ENCODE measurements around the gene PCDHA8.
A peak's percentile ranks its signal among the peaks of the same experiment; 100 is the strongest.
"Not testable (repeated sequence)": the region's sequence is repeated elsewhere in the genome, so short reads cannot be mapped to it uniquely, and the experiment has no call there.

PCDHA8 gene

DNA sequence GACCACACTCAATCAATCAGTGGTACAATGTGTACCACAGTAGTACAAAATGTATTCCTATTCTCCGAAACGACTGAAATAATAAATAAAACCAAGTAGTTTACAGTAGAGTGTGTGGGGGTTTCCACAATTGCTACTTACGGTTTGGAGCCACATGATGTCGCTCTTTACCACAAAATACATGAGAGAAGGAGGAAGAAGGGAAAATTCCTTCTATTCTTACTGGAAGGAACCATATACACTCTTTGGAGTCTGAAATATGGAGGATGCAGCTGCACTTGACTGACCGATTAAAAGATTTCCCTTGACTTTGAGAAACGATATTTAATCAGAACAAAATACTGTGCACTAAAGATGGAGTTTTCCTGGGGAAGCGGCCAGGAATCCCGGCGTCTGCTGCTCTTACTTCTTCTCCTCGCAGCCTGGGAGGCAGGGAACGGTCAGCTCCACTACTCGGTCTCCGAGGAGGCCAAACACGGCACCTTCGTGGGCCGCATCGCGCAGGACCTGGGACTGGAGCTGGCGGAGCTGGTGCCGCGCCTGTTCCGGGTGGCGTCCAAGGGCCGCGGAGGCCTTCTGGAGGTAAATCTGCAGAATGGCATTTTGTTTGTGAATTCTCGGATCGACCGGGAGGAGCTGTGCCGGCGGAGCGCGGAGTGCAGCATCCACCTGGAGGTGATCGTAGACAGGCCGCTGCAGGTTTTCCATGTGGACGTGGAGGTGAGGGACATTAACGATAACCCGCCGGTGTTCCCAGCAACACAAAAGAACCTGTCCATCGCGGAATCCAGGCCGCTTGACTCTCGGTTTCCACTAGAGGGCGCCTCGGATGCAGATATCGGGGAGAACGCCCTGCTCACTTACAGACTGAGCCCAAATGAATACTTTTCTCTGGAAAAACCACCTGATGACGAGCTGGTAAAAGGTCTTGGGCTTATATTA, 33.9 kb upstream of the PCDHA8 start, which contains the start of gene PCDHA4:
Gene PCDHA4, plus strand, starts transcription at position 235 of the 942 bp plus-strand sequence.
- no peaks in the 10 kb centered on the region for H3K4me1 ChIP-seq (ENCODE audit: insufficient read depth, low read length, severe bottlenecking)
- no peak within 1 kb of the TSS for H3K4me3 ChIP-seq (ENCODE audit: low read depth, low read length, poor library complexity, severe bottlenecking)
- no peak within 1 kb of the TSS for H3K9ac ChIP-seq (ENCODE audit: low read length)
- no peaks in the 10 kb centered on the region for H3K9me3 ChIP-seq (ENCODE audit: low read length)
- no peaks in the 10 kb centered on the region for H3F3A ChIP-seq (ENCODE audit: insufficient read depth, low read length)
- H4K20me1 ChIP-seq (ENCODE audit: insufficient read depth, low read length), result no peaks in the 10 kb centered on the region
- no peaks in the 10 kb centered on the region for H3K27me3 ChIP-seq (ENCODE audit: insufficient read depth, low read length)
- H3K4me2 ChIP-seq (ENCODE audit: low read length), result no peak within 1 kb of the TSS
- H3K36me3 ChIP-seq (ENCODE audit: insufficient read depth, low read length), result no peaks in the 10 kb centered on the region
- no peak within 1 kb of the TSS for H2AFZ ChIP-seq (ENCODE audit: low read length)
- H3K27ac ChIP-seq (ENCODE audit: low read depth, low read length, poor library complexity, severe bottlenecking), result no peak within 1 kb of the TSS
- H3K9me2 ChIP-seq (ENCODE audit: low read depth, low read length), result no peaks in the 10 kb centered on the region
- peak; percentile 27; the same call in 1 of the 2 replicates for TF ChIP-seq CTCF (IDR thresholded peaks at IDR 0.05; ENCODE audit: low read length)
- TF ChIP-seq EZH2 (IDR thresholded peaks at IDR 0.05; ENCODE audit: borderline replicate concordance, low read length), result no peak
- no peaks in the 10 kb centered on the region for H3K79me2 ChIP-seq (ENCODE audit: insufficient read depth, low read length)

GRCh38 chr5:140808241-140808888, 32.6 kb upstream of the PCDHA8 start:
- H3K9ac ChIP-seq (ENCODE audit: low read length); H3K9me2 ChIP-seq (ENCODE audit: low read depth, low read length); H3K4me1 ChIP-seq (ENCODE audit: insufficient read depth, low read length, severe bottlenecking); H3K36me3 ChIP-seq (ENCODE audit: insufficient read depth, low read length); H3K27ac ChIP-seq (ENCODE audit: low read depth, low read length, poor library complexity, severe bottlenecking); H2AFZ ChIP-seq (ENCODE audit: low read length); H3K9me3 ChIP-seq (ENCODE audit: low read length); H3F3A ChIP-seq (ENCODE audit: insufficient read depth, low read length); H4K20me1 ChIP-seq (ENCODE audit: insufficient read depth, low read length); H3K79me2 ChIP-seq (ENCODE audit: insufficient read depth, low read length); H3K27me3 ChIP-seq (ENCODE audit: insufficient read depth, low read length); H3K4me3 ChIP-seq (ENCODE audit: low read depth, low read length, poor library complexity, severe bottlenecking); H3K4me2 ChIP-seq (ENCODE audit: low read length): not testable (repeated sequence)

DNA sequence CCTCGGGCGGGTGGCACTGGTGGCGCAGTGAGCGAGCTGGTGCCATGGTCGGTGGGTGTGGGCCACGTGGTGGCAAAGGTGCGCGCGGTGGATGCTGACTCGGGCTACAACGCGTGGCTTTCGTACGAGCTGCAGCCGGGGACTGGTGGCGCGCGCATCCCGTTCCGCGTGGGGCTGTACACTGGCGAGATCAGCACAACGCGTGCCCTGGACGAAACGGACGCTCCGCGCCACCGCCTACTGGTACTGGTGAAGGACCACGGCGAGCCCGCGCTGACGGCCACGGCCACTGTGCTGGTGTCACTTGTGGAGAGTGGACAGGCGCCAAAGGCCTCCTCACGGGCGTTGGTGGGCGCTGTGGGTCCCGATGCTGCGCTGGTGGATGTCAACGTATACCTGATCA, 32.1 kb upstream of the PCDHA8 start:
- no peak overlapping the region for H3K4me2 ChIP-seq (ENCODE audit: low read length)
- H2AFZ ChIP-seq (ENCODE audit: low read length), result no peak overlapping the region
- H3K27ac ChIP-seq (ENCODE audit: low read depth, low read length, poor library complexity, severe bottlenecking), result no peak overlapping the region
- no peak overlapping the region for H3K9ac ChIP-seq (ENCODE audit: low read length)
- no peak overlapping the region for H3K4me3 ChIP-seq (ENCODE audit: low read depth, low read length, poor library complexity, severe bottlenecking)
- no peaks in the 10 kb centered on the region for H4K20me1 ChIP-seq (ENCODE audit: insufficient read depth, low read length)
- no peaks in the 10 kb centered on the region for H3K9me2 ChIP-seq (ENCODE audit: low read depth, low read length)
- H3K79me2 ChIP-seq (ENCODE audit: insufficient read depth, low read length), result no peaks in the 10 kb centered on the region
- TF ChIP-seq EZH2 (IDR thresholded peaks at IDR 0.05; ENCODE audit: borderline replicate concordance, low read length) (no peak), CTCF (IDR thresholded peaks at IDR 0.05; ENCODE audit: low read length) (no peak)
- no peaks in the 10 kb centered on the region for H3K4me1 ChIP-seq (ENCODE audit: insufficient read depth, low read length, severe bottlenecking)
- no peaks in the 10 kb centered on the region for H3K9me3 ChIP-seq (ENCODE audit: low read length)
- no peaks in the 10 kb centered on the region for H3K36me3 ChIP-seq (ENCODE audit: insufficient read depth, low read length)
- H3F3A ChIP-seq (ENCODE audit: insufficient read depth, low read length), result no peaks in the 10 kb centered on the region
- no peaks in the 10 kb centered on the region for H3K27me3 ChIP-seq (ENCODE audit: insufficient read depth, low read length)
